ENCODE results near the gene HTT-AS.
"Not testable (repeated sequence)": the region's sequence is repeated elsewhere in the genome, so short reads cannot be mapped to it uniquely, and the experiment has no call there.

Gene HTT-AS

DNA sequence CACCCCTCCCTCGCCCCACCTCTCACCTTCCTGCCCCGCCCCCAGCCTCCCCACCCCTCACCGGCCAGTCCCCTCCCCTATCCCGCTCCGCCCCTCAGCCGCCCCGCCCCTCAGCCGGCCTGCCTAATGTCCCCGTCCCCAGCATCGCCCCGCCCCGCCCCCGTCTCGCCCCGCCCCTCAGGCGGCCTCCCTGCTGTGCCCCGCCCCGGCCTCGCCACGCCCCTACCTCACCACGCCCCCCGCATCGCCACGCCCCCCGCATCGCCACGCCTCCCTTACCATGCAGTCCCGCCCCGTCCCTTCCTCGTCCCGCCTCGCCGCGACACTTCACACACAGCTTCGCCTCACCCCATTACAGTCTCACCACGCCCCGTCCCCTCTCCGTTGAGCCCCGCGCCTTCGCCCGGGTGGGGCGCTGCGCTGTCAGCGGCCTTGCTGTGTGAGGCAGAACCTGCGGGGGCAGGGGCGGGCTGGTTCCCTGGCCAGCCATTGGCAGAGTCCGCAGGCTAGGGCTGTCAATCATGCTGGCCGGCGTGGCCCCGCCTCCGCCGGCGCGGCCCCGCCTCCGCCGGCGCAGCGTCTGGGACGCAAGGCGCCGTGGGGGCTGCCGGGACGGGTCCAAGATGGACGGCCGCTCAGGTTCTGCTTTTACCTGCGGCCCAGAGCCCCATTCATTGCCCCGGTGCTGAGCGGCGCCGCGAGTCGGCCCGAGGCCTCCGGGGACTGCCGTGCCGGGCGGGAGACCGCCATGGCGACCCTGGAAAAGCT lies at the start of gene HTT-AS, which contains the start of gene HTT:
Gene HTT-AS (minus strand): TSS at position 461 of the 768 bp plus-strand sequence.
Gene HTT (plus strand): TSS at position 604 of the 768 bp plus-strand sequence. CDS start 145 bp downstream, at position 749.
- DNase-seq, result peak; percentile 33

DNA sequence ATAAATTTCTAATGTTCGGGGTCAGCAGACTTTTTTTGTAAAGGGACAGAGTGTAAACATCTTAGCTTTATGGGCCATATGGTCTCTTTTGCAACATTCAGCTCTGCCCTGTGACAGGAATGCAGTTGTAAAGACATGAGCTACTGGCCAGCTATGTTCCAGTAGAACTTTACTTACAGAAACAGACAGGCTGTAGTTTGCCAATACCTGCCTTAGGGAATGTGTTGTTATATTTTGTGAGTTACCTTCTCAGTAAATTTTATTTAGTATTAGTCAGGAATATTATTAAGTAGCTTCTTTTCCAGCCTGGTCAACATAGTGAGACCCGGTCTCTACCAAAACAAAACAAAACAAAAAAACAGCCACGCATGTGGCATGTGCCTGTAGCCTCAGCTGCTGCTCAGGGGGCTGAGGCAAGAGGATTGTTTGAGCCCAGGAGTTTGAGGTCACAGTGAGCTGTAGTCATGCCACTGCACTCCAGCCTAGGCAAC lies 48.9 kb upstream of the HTT-AS start:
- no peak for DNase-seq

DNA sequence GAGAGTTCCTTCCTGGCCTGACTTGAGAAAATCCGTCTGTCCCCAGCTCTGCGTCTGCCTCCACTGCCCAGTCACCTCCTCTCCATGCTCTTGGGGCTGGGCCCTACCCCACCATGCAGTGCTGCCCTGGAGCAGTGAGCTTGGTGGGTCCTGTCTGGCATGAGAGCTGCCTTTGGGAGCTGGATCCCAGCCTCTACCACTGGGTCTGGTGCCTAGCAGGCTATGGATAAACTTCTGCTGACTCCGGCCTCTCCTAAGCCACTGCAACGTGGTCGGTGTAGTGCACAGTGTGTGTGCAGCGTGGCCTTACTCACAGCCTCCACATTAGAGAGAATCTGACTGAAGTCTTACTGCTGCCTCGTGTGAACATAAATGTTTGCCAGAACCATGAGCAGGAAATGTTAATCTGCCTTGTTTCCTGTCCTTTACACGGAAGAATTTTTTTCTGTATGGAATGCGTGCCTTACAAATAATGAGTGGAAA lies 47.8 kb upstream of the HTT-AS start:
- no peak for DNase-seq

DNA sequence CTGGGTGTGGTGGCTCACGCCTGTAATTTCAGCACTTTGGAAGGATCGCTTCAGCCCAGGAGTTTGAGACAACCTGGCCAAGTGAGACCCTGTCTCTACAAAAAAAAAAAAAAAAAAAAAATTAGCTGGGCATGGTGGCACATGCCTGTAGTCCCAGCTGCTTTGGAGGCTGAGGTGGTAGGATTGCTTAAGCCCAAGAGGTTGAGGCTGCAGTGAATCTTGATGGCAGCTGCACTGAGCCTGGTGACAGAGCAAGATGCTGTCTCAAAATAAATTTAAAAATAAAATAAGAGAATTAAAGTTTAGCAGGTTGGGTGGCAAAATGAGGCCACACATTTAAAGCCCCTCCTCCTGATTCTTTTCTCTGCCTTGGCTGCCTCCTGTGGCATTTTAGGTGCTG lies 47.3 kb upstream of the HTT-AS start:
- DNase-seq, result no peak

DNA sequence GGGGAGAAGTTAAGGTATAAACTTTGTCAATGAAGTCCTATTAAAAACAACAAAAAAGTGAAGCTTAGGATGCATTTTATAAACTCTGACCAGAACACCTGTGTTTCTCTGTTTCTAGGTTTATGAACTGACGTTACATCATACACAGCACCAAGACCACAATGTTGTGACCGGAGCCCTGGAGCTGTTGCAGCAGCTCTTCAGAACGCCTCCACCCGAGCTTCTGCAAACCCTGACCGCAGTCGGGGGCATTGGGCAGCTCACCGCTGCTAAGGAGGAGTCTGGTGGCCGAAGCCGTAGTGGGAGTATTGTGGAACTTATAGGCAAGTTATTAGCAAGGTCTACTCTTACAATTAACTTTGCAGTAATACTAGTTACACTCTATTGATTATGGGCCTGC lies 46.8 kb upstream of the HTT-AS start:
- no peak for DNase-seq

DNA sequence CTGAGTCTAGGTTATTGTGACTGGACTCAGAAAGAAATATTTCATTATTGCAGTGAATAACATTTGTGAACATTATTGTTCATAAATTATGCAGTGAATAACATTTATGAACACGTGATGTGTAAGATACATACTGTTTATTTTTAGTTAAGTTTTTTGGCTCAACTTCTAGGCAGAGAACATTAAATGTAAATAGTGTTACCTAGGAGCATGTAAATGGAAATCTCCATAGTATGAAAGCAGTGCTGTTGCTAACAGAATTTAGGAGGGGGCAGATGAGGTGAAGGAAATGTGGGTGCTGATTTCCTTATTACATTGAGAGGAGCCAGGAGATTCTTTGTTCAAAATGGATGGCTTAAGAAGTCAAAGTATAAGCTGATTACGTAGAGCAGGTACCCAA lies 45.1 kb upstream of the HTT-AS start:
- no peak for DNase-seq

DNA sequence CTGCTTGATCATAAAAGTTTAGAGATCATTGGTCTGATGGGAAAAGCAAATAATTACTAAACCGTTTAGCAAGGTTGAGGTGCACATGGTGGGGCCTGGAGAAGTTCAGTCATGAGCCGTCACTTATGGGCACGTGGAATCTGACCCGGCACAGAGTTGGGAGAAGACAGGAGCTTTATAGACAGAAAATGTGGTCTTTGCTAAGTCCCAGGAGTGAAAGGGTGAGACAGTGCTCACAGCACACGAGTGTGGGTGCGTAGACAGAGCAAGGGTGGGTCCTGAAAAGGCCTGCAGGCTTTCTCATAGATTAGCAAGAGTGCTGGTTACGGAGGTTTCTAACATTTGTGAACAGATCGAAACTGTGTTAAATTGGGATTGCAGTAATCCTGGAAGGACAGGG lies 44.0 kb upstream of the HTT-AS start:
- DNase-seq, result no peak

DNA sequence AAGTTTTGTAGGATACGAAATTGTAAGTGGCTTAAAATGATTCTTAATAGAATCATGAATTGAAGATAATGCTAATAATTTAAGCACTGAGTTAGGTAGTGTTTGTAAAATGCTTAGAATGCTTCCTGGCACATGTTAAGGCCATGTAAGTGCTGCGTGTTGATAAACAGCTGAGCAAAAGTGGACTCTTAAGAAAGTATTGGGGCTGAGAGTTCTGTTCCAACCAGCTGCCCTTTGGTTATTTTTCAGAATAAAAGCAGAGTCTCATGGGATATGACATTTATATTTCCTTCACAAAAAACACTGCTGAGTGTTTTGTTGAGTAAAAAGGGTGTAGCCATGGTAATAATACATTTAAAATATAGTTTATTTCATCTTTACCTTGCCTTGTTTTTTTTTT lies 42.6 kb upstream of the HTT-AS start:
- no peak for DNase-seq

DNA sequence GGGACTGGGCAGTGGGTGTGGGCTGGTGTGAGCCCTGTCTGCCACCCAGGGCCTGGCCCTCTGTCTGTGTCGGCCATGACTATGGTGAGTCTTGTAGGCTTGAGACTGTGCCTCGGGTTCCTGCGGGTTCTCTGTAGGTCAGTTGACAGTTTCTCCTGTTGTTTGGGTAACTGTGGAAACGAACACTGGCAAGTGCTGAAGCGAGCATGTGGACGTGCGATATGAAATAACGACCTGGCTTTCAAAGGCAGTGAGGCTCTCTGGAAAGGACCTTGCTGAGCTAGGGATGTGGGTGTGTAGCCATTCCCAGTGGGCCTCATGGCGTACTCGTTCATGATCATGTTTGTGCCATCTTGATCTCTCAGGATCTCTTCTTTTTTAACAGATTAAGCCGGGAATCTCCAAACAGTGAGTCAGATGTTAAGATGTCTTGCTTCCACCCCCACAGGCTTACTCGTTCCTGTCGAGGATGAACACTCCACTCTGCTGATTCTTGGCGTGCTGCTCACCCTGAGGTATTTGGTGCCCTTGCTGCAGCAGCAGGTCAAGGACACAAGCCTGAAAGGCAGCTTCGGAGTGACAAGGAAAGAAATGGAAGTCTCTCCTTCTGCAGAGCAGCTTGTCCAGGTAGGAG lies 41.4 kb upstream of the HTT-AS start:
- DNase-seq, result no peak

DNA sequence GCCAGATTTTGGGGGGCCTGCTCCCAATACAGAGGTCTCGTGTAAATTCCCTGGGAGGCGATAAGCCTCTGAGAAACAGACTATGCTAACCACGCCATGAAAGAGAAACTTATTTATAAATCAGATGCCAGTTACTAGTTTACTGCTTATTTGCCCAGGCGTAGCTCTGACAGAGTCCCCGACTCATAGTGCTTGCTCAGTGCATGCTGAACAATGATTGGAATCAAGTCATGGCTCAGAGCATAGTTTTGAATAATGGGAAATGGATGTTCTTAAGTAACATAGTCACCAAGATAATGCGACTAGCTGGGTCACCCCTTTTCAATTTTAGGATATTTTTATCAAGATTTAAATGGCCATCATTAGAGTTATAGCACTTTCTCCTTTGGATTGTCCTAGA lies 40.0 kb upstream of the HTT-AS start:
- DNase-seq, result no peak

DNA sequence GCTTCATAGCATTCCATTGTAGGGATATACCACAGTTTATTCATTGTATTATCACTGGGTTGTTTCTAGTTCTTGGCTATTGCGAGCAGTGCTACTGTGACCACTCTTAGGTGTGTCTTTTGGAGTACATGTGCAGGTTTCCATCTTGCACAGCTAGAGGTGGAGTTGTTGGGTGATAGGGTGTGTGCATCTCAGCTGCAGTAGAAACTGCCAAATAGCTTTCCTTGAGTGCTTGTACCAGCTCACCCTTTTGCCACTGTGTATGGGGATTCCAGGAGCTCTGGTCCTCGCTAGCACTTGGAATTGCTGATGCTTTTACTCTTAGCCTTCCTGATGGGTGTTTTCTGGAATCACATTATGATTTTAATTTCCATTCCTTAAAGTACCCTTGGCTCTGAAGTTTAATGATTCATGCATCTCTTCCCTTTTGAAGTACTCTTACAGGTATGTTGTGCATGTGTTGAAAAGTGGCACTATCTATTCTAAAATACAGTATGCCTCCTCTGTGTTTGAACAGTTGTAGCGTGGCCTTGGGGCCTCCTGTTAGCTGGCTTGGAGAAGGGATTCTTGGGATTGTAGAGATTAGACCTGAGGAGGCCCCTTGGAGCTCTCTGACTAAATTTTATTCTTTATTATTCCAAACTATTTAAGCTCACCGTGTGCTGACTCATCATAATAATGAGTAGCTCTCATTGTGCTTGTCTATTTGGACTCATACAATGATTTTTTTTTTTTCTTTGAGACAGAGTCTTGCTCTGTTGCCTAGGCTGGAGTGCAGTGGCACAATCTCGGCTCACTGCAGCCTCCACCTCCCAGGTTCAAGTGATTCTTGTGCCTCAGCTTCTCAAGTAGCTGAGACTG lies 38.5 kb upstream of the HTT-AS start:
- no peak for DNase-seq

DNA sequence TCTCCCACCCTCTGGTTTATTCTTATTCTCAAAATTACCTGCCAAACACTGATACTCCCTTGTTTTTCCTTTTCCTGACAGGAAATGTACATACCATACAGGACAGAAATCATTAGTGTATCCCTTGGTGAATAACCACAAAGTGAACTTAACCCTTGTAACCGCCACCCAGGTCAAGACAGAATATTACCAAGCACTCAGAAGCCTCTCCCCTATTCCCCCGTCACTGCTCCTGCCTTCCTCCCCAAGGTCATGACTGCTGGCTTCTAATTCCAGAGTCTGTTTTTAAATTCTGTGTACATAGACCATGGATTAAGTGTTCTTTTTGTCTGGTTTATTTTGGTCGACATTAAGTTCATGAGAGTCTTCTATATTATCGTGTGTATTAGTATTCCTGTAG lies 37.9 kb upstream of the HTT-AS start:
- no peak for DNase-seq

DNA sequence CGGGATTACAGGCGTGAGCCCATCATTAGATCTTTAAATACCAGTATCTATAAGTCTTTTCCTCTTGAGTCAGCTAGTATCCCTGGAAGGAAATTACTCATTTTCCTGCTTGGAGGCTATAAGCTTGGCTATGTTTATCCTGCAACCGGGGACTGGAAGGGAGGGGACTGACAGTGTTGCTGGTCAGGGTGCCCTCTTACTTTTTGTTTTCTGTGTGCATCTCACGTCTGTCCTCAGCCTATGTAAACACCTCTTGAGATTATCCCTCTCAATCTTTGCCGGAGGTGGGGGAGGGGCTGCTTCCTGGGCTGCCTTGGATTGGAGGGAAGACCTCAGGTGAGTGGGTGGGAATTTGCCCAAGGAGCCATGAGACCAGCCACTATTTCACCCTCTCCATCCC lies 37.1 kb upstream of the HTT-AS start:
- no peak for DNase-seq

DNA sequence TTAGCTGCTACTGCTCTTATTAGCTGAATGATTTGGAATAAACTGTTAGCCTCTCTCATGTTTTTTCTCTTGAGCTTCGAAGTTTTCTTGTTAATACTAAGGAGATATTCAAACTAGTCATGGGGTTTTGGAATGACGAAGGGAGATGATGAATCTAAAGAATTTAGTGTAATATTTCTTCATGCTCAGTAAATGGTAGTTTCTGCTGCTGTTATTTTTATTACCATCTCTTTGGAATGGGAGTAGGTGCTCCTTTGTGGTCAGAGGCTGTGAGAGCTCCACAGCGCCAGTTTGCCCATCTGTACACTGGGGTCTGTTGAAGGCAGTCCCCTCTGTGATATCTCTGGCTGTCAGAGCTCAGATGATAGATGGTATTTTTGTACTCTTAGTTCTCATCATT lies 33.9 kb upstream of the HTT-AS start:
- DNase-seq, result no peak

DNA sequence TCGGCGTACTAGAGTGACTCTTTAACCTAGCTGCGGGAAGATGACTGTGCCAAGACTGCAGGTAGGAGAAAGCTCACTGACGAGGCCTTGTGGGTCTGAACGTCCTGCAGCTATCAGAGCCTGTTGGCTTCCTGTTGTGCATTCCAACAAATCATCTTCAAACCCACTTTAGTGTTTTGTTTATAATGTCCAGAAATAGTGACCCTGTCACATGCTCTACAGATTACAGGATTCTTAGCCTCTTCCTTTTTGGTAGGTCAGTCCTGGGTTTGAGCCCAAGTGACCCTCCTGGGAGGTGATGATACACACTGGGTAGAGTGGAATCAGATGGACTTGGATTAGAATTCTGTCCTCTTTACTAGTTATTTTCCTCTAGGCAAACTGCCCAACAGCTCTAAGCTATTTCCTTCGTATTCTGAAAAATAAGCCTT lies 33.4 kb upstream of the HTT-AS start:
- no peak for DNase-seq

DNA sequence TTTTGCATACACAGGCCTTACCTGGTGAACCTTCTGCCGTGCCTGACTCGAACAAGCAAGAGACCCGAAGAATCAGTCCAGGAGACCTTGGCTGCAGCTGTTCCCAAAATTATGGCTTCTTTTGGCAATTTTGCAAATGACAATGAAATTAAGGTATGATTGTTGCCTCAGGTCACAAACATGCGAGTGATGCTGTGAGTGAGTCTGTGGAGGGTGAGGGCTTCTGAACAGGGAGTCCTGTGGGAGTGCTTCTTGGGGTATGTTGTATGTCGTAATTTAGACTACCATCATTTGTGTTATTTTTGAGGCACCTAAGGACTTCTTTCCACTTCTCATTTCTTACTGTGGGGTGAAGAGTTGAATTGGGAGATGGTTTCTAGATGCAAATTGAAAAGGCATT lies 32.9 kb upstream of the HTT-AS start:
- no peak for DNase-seq

DNA sequence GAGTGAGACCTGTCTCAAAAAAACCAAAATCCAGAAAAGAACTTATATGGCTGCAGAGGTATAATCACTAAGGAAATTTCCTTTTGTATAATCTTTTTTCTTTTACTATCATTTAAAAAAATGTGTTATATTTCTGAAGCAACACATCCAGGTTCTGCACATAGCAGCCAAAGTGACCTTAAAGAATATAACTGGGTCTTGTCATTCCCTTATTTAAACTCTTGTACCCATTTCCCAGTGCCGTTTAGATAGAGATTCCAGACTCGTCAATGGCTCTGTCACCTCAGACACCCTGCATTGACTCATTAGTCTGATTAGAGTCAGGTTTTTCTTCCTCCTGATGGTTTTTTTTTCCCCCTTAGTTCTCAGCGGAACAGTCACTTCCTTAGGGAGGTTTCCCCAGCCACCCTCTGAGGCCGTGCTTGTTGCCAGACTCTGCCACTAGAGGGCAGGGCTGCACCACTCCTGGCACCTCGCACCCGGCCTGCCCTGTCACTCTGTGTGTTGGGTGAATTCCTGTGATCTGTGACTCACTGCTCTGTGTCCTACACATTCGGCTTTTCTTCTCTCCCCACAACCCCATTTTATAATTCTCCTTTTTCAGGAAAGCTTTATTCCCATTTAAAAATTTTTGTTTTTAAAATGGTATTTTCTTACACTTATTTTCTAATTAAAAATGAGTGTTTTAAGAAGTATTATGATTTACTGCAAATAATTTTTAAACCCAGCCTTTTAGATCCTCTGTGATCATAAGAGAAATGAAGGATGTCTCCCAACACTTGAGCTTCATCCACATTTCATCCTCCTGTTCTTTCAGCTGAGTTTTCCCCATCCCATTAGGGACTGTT lies 32.2 kb upstream of the HTT-AS start:
- no peak for DNase-seq

DNA sequence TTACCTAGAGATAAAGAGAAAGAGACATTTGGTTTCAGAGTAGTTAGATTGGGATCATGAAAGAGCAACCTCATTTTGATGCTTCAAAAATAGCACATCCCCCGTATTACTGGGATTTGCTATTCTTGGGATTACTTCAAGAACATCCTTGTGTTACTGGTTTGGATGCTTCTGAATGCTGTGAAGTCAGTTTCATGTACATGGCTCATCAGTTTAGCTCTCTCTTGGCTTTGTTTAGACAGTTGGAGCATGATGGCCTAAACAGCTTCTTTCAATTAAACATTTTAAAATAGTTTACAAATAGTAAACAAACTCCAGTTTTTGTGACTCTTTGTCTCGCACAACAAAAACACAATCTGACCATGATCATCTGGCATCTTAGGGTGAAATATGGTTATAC lies 24.0 kb upstream of the HTT-AS start:
- no peak for DNase-seq

DNA sequence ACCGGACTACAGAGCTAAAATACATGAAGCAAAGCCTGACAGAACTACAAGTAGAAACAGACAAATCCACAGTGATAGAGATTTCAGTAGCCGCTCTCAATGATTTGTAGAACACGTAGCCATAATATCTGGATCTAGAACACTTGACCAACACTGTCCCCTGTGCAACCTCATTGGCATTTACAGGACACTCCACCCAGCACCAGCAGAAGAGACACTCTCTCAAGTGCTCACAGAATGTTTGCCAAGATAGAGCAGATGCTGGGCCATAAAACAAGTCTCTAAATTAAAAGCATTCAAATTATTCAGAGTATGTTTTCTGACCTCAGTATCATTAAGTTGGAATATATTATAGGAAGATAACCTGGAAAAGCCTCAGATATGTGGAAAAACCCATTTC lies 21.9 kb upstream of the HTT-AS start:
- no peak for DNase-seq

DNA sequence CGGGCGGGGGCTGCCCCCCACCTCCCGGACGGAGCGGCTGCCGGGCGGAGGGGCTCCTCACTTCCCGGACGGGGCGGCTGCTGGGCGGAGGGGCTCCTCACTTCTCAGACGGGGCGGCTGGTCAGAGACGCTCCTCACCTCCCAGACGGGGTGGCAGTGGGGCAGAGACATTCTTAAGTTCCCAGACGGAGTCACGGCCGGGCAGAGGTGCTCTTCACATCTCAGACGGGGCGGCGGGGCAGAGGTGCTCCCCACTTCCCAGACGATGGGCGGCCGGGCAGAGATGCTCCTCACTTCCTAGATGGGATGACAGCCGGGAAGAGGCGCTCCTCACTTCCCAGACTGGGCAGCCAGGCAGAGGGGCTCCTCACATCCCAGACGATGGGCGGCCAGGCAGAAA lies 20.4 kb upstream of the HTT-AS start:
- not testable (repeated sequence) for DNase-seq

DNA sequence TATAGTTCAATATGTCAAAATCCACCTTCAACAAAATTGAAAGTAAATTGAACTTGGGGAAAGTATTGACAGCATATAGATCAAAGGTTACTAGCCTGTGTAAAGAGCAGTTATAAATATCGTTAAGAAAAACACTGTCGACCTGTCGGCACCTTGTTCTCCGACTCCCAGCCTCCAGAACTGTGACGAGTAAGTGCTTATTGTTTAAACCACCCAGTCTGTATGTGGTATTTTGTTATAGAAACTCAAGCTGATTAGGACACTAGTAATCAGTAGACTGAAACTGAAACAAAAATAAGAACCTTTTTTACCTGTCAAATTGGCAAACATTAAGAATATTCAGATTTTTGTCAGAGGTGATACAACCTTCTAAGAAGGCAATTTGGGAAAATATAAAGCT lies 17.1 kb upstream of the HTT-AS start:
- DNase-seq, result no peak

DNA sequence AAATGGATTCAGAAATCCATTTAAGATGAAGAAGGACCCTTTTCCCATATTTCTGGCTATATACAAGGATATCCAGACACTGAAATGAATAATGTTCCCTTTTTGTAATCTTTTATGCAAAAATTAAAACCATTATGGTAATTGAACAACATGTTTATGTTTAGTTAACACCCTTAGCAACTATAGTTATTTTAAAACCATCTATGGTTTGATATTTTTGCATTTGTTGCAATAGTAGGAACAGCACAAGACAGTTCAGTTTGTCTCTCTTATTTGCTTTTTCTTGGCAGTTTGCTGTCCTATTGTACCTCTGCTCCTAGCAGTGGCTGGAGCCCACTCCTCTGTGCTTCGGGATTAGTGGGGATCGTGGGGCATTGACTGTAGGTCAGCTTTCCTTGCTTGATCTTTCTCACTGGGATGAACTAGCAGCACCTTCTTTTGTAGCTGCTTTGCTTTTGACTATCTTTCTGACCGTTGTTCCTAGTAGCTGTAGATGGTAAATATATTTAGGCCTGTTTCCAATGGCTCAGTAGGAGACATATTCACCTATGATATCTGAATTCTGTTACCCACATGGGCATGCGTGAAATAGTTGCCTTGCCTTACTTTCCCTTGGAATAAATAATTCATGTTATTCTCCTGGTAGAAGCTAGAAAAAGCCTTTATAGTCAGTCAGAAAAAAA lies 12.9 kb upstream of the HTT-AS start:
- no peak for DNase-seq
